OCI-LY3 (cell line): ENCODE measurements around the gene FAM162B.

Experiments used
- H2AFZ ChIP-seq: fragments of 200-600, 300-600 bp; shearing (Covaris generic); 2 replicates; pipeline ENCODE4 v1.6.0; 2014; ENCODE audit warnings: antibody characterized with exemption, low read depth, low read length
- H3K27ac ChIP-seq: fragments of 200-600, 300-600 bp; sonication (generic); 2 replicates; pipeline ENCODE4 v1.5.1; 2014; ENCODE audit warnings: mild to moderate bottlenecking, low read length, moderate library complexity, mixed read lengths
- H3K27me3 ChIP-seq: fragments of 200-600, 300-600 bp; sonication (generic); 2 replicates; pipeline ENCODE4 v1.6.1; 2014; ENCODE audit warnings: low read depth, low read length, mixed read lengths
- H3K36me3 ChIP-seq: fragments of 200-600, 300-600 bp; sonication (generic); replicated peaks from 2 replicates; pipeline ENCODE3; 2014; ENCODE audit warnings: low read depth, low read length, mixed read lengths
- H3K4me1 ChIP-seq: fragments of 300-600, 200-600 bp; sonication (generic); 2 replicates; pipeline ENCODE4 v1.6.1; 2014; ENCODE audit warnings: low read length, mixed read lengths
- H3K4me2 ChIP-seq: fragments of 200-600, 300-600 bp; sonication (generic); 2 replicates; pipeline ENCODE4 v1.6.1; 2014; ENCODE audit warnings: low read length, mixed read lengths
- H3K4me3 ChIP-seq: fragments of 300-600, 200-600 bp; sonication (generic); 2 replicates; pipeline ENCODE4 v1.5.1; 2014; ENCODE audit warnings: antibody characterized with exemption, mild to moderate bottlenecking, low read length, moderate library complexity
- H3K79me2 ChIP-seq: fragments of 300-600, 200-600 bp; shearing (Covaris generic); 2 replicates; pipeline ENCODE4 v1.6.1; 2014; ENCODE audit warnings: mild to moderate bottlenecking, low read length, mixed read lengths
- H3K9ac ChIP-seq: fragments of 300-600, 200-600 bp; shearing (Covaris generic); 2 replicates; pipeline ENCODE4 v1.6.0; 2014; ENCODE audit warnings: mild to moderate bottlenecking, low read length, moderate library complexity
- H3K9me3 ChIP-seq: fragments of 200-600, 300-600 bp; shearing (Covaris generic); 2 replicates; pipeline ENCODE4 v1.6.1; 2014; ENCODE audit warnings: low read length, mixed read lengths; ENCODE audit not compliant: insufficient read depth
- H4K20me1 ChIP-seq: fragments of 200-600, 300-600 bp; sonication (generic); 2 replicates; pipeline ENCODE4 v1.6.1; 2016; ENCODE audit warnings: low read length, mixed read lengths; ENCODE audit not compliant: insufficient read depth
- CTCF ChIP-seq: fragments of 200-600, 300-600 bp; sonication (generic); IDR thresholded peaks from 2 replicates; pipeline ENCODE4 v1.5.1; 2014; ENCODE audit warnings: antibody characterized with exemption, low read length, low read depth
- EZH2phosphoT487 ChIP-seq: fragments of 200-600 bp; shearing (Covaris generic); IDR thresholded peaks from 2 replicates; pipeline ENCODE4 v1.6.1; 2018; ENCODE audit warnings: antibody characterized with exemption, mixed run types, low read depth

FAM162B gene

GRCh38 chr6:116797585-116797984 is 32.1 kb upstream of the FAM162B start:
- Histone ChIP-seq H3K79me2 (no peaks in the 10 kb centered on the region), H3K9ac (no peak overlapping the region), H3K4me3 (no peak overlapping the region), H3K4me2 (no peak overlapping the region; the same call in 1 of the 2 replicates), H3K27ac (no peak overlapping the region), H3K36me3 (no peaks in the 10 kb centered on the region), H3K9me3 (no peaks in the 10 kb centered on the region), H2AFZ (no peak overlapping the region), H3K4me1 (peaks cover 13% of the 10 kb centered on the region), H4K20me1 (no peaks in the 10 kb centered on the region), H3K27me3 (no peaks in the 10 kb centered on the region)
- TF ChIP-seq CTCF (no peak), EZH2phosphoT487 (no peak)

GRCh38 chr6:116793224-116793623 is 27.7 kb upstream of the FAM162B start:
- no peaks in the 10 kb centered on the region for H3K36me3 ChIP-seq
- H3K27ac ChIP-seq: no peak overlapping the region
- H4K20me1 ChIP-seq: no peaks in the 10 kb centered on the region
- no peak overlapping the region for H3K4me2 ChIP-seq
- H3K4me3 ChIP-seq: no peak overlapping the region
- no peak overlapping the region for H2AFZ ChIP-seq
- peaks cover 13% of the 10 kb centered on the region for H3K4me1 ChIP-seq
- no peak overlapping the region for H3K9ac ChIP-seq
- no peaks in the 10 kb centered on the region for H3K27me3 ChIP-seq
- H3K79me2 ChIP-seq: no peaks in the 10 kb centered on the region
- H3K9me3 ChIP-seq: no peaks in the 10 kb centered on the region
- TF ChIP-seq EZH2phosphoT487: no peak
- TF ChIP-seq CTCF: no peak

GRCh38 chr6:116783852-116784251 is 18.3 kb upstream of the FAM162B start:
- no peak overlapping the region for H3K27ac ChIP-seq
- no peak overlapping the region for H3K4me2 ChIP-seq
- no peaks in the 10 kb centered on the region for H3K9me3 ChIP-seq
- no peaks in the 10 kb centered on the region for H4K20me1 ChIP-seq
- H3K36me3 ChIP-seq: no peaks in the 10 kb centered on the region
- no peak overlapping the region for H3K4me3 ChIP-seq
- no peaks in the 10 kb centered on the region for H3K27me3 ChIP-seq
- H3K79me2 ChIP-seq: no peaks in the 10 kb centered on the region
- no peak for TF ChIP-seq EZH2phosphoT487
- no peak for TF ChIP-seq CTCF
- H3K4me1 ChIP-seq: peaks cover 7% of the 10 kb centered on the region
- no peak overlapping the region for H3K9ac ChIP-seq
- H2AFZ ChIP-seq: no peak overlapping the region

- no peak overlapping the region for H3K9ac ChIP-seq
- H3K27me3 ChIP-seq: no peaks in the 10 kb centered on the region
- no peaks in the 10 kb centered on the region for H3K36me3 ChIP-seq
- H2AFZ ChIP-seq: peak overlapping the region; percentile 76
- H3K9me3 ChIP-seq: no peaks in the 10 kb centered on the region
- peak overlapping the region; percentile 47 for H3K4me3 ChIP-seq
- H3K79me2 ChIP-seq: no peaks in the 10 kb centered on the region
- TF ChIP-seq EZH2phosphoT487: no peak
- peak; percentile 62 for TF ChIP-seq CTCF
- peak overlapping the region; percentile 59 for H3K4me2 ChIP-seq
- peaks cover 7% of the 10 kb centered on the region for H3K4me1 ChIP-seq
- no peaks in the 10 kb centered on the region for H4K20me1 ChIP-seq
- no peak overlapping the region for H3K27ac ChIP-seq
Observed at GRCh38 chr6:116779573-116780164, 14.2 kb upstream of the FAM162B start.
